Measurements from ENCODE around the gene SP110.

GRCh38 chr2:230256733-230257332 is 37.0 kb upstream of the SP110 start:
- no peak for TF ChIP-seq CHD2 (IDR thresholded peaks at IDR 0.05; ENCODE audit: low read length)
- TF ChIP-seq TCF12 (IDR thresholded peaks at IDR 0.05; ENCODE audit: low read depth, low read length) = no peak
- TF ChIP-seq, protein P1, sequence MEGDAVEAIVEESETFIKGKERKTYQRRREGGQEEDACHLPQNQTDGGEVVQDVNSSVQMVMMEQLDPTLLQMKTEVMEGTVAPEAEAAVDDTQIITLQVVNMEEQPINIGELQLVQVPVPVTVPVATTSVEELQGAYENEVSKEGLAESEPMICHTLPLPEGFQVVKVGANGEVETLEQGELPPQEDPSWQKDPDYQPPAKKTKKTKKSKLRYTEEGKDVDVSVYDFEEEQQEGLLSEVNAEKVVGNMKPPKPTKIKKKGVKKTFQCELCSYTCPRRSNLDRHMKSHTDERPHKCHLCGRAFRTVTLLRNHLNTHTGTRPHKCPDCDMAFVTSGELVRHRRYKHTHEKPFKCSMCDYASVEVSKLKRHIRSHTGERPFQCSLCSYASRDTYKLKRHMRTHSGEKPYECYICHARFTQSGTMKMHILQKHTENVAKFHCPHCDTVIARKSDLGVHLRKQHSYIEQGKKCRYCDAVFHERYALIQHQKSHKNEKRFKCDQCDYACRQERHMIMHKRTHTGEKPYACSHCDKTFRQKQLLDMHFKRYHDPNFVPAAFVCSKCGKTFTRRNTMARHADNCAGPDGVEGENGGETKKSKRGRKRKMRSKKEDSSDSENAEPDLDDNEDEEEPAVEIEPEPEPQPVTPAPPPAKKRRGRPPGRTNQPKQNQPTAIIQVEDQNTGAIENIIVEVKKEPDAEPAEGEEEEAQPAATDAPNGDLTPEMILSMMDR (IDR thresholded peaks at IDR 0.05; ENCODE audit: control extremely low read depth in 1 of 3, insufficient read depth in 1 of 3, low read depth in 1 of 3, low read length in 3 of 3) = no peak
- TF ChIP-seq BACH1 (IDR thresholded peaks at IDR 0.05; ENCODE audit: low read length) = no peak
- TF ChIP-seq RXRA (IDR thresholded peaks at IDR 0.05; ENCODE audit: insufficient read depth, low read depth, low read length) = no peak
- TF ChIP-seq EZH2 (IDR thresholded peaks at IDR 0.05; ENCODE audit: low read depth, low read length, severe bottlenecking) = no peak
- no peak for TF ChIP-seq CREB1 (IDR thresholded peaks at IDR 0.05)
